SIG-M5 treated with dmso at 0.1 percent for 504 hours (cell line): ENCODE data around the gene AHCYL2.
"Not testable (repeated sequence)": the region's sequence is repeated elsewhere in the genome, so short reads cannot be mapped to it uniquely, and the experiment has no call there.

Experiments
- DNase-seq: peaks from one replicate; lab custom pipeline; 2025; ENCODE audit not compliant: unreplicated experiment; lab: John Stamatoyannopoulos, UW

AHCYL2 gene

GRCh38 chr7:129447445-129447844 lies 222.6 kb downstream of the AHCYL2 start:
- not testable (repeated sequence) for DNase-seq

GRCh38 chr7:129448608-129449007 lies 223.8 kb downstream of the AHCYL2 start:
- DNase-seq: not testable (repeated sequence)

DNA sequence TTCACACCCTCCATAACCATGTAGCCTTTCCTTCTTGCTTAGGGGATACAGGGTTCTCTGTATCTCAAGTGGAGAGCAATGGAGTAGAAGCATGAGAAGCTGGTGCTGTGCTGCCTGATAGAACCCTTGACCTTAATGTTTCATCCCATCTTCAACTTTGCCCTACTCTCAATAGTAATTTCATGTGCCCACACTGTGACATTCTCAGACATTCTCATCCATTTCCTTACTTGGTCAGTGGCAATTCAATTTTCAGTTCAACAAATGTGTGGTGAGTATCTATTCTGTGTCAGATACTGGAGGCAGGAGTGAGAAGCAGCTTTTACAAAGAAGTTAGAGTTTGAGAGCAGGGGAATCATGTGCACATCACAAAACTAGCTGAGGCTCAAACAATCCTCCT lies 225.5 kb downstream of the AHCYL2 start:
- no peak for DNase-seq

- no peak for DNase-seq
Measured at GRCh38 chr7:129452589-129453231, 227.9 kb downstream of the AHCYL2 start.

DNA sequence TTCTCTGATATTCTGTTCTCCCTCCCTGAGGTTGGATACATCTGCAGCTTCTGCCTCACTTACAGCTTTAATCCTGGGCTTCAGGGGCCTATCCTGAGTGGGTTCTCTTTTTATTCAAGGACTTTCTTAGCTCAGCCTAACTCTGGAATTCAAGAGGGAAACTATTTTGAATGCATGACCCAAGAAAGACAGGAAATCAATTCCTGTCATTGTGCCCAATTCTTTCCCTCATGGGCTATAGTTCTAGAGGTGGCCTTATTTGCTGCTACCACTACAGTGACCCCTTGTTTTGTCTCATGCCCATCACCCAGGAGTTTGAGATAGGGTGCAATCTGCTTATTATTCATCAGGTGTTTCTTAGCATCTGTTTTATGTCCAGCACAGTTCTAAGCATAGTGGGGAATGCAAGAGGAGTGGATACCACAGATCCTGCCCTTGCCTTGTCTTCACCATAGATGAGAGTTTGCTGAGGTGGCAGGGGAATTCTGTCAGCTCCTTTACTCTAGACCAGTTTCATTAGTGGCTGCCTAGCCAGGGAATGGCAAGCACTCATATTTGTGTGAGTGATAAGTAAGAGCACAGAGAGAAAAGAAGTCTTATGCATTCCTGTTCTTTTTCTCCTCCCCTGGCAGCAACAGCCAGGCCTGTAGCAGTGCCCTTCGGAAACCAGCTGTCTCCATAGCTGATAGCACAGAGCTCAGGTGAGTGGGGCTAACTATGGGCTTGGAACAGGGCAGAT lies 228.8 kb downstream of the AHCYL2 start:
- DNase-seq: no peak

GRCh38 chr7:129454249-129454551 lies 229.4 kb downstream of the AHCYL2 start:
- no peak for DNase-seq

GRCh38 chr7:129456421-129456820 lies 231.6 kb downstream of the AHCYL2 start:
- DNase-seq: no peak

DNA sequence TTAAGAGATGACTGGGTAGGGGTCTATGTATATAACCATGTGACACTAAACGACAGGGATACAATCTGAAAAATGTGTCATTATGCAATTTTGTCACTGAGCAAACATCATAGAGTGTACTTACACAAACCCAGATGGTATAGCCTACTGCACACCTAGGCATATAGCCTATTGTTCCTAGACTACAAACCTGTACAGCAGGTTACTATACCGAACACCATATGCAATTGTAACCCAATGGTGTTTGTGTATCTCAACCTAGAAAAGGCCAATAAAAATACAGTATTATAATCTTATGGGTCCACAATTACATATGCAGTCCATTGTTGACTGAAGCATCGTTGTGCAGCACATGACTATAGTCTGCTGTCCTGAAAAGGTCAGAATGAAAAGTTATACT lies 232.3 kb downstream of the AHCYL2 start:
- no peak for DNase-seq

GRCh38 chr7:129458171-129458570 lies 233.3 kb downstream of the AHCYL2 start:
- DNase-seq: no peak

- no peak for DNase-seq
Measured at GRCh38 chr7:129461809-129462208, 237.0 kb downstream of the AHCYL2 start.

DNA sequence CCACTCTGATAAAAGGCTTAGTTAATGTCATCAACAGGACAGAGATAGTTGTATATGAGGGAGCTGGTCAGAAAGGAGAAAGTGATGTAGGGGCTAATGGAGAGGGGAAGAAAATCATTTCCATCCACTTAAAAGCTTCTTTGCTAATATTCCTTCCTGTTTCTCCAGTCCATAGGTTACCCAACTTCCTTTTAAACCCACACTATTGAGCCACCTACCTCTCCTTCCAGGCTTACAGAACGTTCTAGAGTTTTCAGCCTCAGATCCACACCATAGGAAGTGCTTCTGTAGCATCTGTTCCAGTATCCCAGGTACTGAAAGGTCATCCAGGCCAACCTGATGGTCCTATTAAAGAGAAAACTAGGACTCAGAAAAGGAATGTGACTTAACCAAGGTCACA lies 237.6 kb downstream of the AHCYL2 start:
- peak; percentile 32 for DNase-seq

DNA sequence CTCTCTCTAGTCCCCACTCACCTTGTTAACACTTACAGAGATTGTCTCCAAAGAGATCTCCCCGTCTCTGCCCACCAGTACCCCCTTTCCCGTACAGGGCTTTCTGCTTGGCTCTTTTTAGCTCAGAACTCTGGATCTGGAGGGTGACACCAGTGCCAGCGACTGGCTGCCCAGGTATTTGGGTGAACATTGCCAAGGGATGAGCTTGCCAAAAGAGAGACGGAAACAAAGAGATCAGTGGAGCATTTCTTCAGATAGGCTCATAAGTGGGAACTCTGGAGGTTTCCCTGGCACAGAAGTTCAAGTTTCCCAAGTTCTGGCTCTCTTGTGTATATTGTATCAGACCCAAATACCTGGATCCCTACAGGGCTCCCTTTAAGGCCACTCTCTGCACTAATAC lies 239.4 kb downstream of the AHCYL2 start:
- DNase-seq: no peak

GRCh38 chr7:129465080-129465479 lies 240.2 kb downstream of the AHCYL2 start:
- DNase-seq: no peak

GRCh38 chr7:129466796-129467195 lies 242.0 kb downstream of the AHCYL2 start:
- no peak for DNase-seq

DNA sequence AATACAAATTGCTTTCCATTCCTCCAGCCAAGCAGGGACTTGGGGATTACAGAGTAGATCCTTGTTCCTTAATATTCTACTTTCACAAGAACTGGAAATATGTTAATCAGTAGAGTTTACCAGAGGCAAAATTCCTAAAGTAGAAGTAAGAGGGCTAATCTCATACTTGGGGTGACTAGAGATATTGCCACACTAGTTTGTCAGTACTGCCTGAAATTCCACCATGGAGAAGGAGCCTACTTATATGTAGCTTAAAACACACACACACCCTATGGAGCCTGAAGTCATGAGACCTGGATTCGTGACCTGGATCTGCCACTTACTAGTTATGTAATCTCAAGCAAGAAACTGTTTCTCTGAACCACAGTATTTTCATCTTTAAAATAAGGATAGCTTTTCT lies 243.3 kb downstream of the AHCYL2 start:
- DNase-seq: no peak

GRCh38 chr7:129468547-129468946 lies 243.7 kb downstream of the AHCYL2 start:
- DNase-seq: no peak

- DNase-seq: no peak
Measured at GRCh38 chr7:129469930-129470329, 245.1 kb downstream of the AHCYL2 start.

GRCh38 chr7:129470411-129470810 lies 245.6 kb downstream of the AHCYL2 start:
- no peak for DNase-seq

GRCh38 chr7:129471402-129471827 lies 246.6 kb downstream of the AHCYL2 start:
- DNase-seq: no peak

DNA sequence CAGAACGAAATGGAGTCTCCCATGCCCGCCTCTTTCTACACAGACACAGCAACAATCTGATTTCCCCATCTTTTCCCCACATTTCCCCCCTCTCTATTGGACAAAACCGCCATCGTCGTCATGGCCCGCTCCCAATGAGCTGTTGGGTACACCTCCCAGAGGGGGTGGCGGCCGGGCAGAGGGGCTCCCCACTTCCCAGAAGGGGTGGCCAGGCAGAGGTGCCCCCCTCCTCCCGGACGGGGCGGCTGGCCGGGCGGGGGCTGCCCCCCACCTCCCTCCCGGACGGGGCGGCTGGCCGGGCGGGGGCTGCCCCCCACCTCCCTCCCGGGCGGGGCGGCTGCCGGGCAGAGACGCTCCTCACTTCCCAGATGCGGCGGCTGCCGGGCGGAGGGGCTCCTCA lies 251.1 kb downstream of the AHCYL2 start:
- not testable (repeated sequence) for DNase-seq

GRCh38 chr7:129476398-129476797 lies 251.6 kb downstream of the AHCYL2 start:
- DNase-seq: not testable (repeated sequence)
